Sigmoid colon (tissue), 7 donors: ENCODE data around the gene NFX1. TPM values are rescaled to one million over a fixed set of nuclear protein-coding genes. Genes with fewer than 3 reads are reported as not detected.
"Not testable (repeated sequence)": the region's sequence is repeated elsewhere in the genome, so short reads cannot be mapped to it uniquely, and the experiment has no call there.

Source experiments
- DNase-seq: peaks from one replicate; pipeline ENCODE4 v3.0.0-alpha.2; 2019
- H3K27ac ChIP-seq, 4 donors: fragments of 200-600 bp; sonication (generic); one replicate each; pipeline ENCODE4 v1.5.1; 2016 to 2019; ENCODE audit warnings: mild to moderate bottlenecking in 1 of 4
- H3K27me3 ChIP-seq, 3 donors: fragments of 200-600 bp; sonication (generic); one replicate each; pipeline ENCODE4 v1.5.1; 2019; ENCODE audit warnings: mild to moderate bottlenecking in 1 of 3
- H3K36me3 ChIP-seq, 4 donors: fragments of 200-600 bp; sonication (generic); one replicate each; pipeline ENCODE4 v1.5.1; 2016 to 2019
- H3K4me1 ChIP-seq, 4 donors: fragments of 200-600 bp; sonication (generic); one replicate each; pipeline ENCODE4 v1.5.1; 2017 to 2019
- H3K4me3 ChIP-seq, 4 donors: fragments of 200-600 bp; sonication (generic); one replicate each; pipeline ENCODE4 v1.5.1; 2017 to 2019; ENCODE audit warnings: mild to moderate bottlenecking in 2 of 4, moderate library complexity in 1 of 4
- H3K9me3 ChIP-seq, 4 donors: fragments of 200-600 bp in 3 of 4; sonication (generic) in 3 of 4; one replicate each; pipeline versions ENCODE4 v1.5.1 to v1.6.1; 2013 to 2019
- EP300 ChIP-seq, 4 donors: sonication (generic); formaldehyde crosslinking; IDR thresholded peaks; one replicate each; pipeline ENCODE4 v1.6.1; 2017; ENCODE audit warnings: antibody characterized with exemption in 4 of 4
- POLR2A ChIP-seq, 2 donors: fragments of 450-650 bp; IDR thresholded peaks; one replicate each; pipeline ENCODE4 v1.6.1; 2016; ENCODE audit warnings: antibody characterized with exemption in 2 of 2, mild to moderate bottlenecking in 2 of 2, moderate library complexity in 2 of 2
- POLR2AphosphoS5 ChIP-seq, 4 donors: sonication (generic); formaldehyde crosslinking; IDR thresholded peaks; one replicate each; pipeline ENCODE4 v1.6.1; 2017; ENCODE audit warnings: antibody characterized with exemption in 4 of 4
- WGBS, 2 donors: extraction: QIAGEN DNeasy Blood & Tissue Kit; methylation state at CpG; one replicate each; pipeline ENCODE4 v1.1.7; 2013; 5-methylcytosine and 5-hydroxymethylcytosine counted together
- intact Hi-C: fragments of 100-400 bp; cut with DNase I; formaldehyde crosslinking; loops from one replicate; pipeline ENCODE4 v1.15.1; 2023
- polyA plus RNA-seq, 3 donors: library from polyadenylated mRNA; stranded (reverse); fragments of 200-250 nt; gene quantifications; one replicate each; pipeline ENCODE4 v1.2.3, GENCODE V29; 2013
- total RNA-seq, 4 donors: library from RNA; depleted of rRNA; stranded (reverse); fragments of >200 nt; gene quantifications; one replicate each; pipeline ENCODE4 v1.1.0, GENCODE V29; 2016
- TF ChIP-seq, protein P1 (sequence below), 4 experiments: fragments of 450-650 bp in 3 of 4; fragments of 200-600 bp in 1 of 4; IDR thresholded peaks; one replicate each; pipeline ENCODE4 v1.5.1; 2016 to 2019; ENCODE audit warnings: antibody characterized with exemption in 4 of 4, mild to moderate bottlenecking in 3 of 4, moderate library complexity in 2 of 4
- donor health status: healthy with polysubstance abuse.
- donor health status: Bipolar disorder and iron deficiency.
- donor health status: healthy.

Gene NFX1
- total and polyA plus RNA-seq, 7 donors: 15.7 to 40.7 (median 34.3) TPM

GRCh38 chr9:33309903-33310302 is 19.6 kb downstream of the NFX1 start:
- Histone ChIP-seq H3K36me3 (peaks cover 39 to 100% (median 82%) of the 10 kb centered on the region in 4 donors), H3K27ac (no peak overlapping the region)
- intact Hi-C loops: no loop called here

DNA sequence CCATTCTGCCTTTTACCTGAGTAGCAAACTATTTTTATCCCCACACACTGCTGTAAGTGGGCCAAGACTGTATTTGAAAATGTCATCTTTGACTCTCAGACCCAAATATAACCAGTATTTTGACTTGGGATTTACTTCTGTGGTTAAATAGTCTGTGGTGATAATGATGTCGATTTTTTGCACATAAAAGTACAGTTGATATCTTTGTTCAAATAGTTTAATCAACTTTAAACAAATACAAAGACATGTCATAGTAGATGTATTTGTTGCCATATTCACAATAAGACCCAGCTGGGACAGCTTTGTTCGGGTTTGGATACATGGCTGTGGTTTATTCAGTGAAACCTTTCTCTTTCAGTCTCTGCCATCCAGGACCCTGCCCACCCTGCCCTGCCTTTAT is 20.4 kb downstream of the NFX1 start:
- no peak for DNase-seq
- Histone ChIP-seq H3K9me3 (no peaks in the 10 kb centered on the region), H3K4me3 (no peak overlapping the region), H3K4me1 (no peaks in the 10 kb centered on the region), H3K27me3 (no peaks in the 10 kb centered on the region), H3K36me3 (peaks cover 32 to 100% (median 73%) of the 10 kb centered on the region in 4 donors), H3K27ac (no peak overlapping the region)
- WGBS, 2 donors: 55 to 82% methylated on average over 2 of the region's 2 CpGs
- TF ChIP-seq POLR2AphosphoS5 (IDR thresholded peaks at IDR 0.05): no peak
- TF ChIP-seq EP300 (IDR thresholded peaks at IDR 0.05): no peak
- intact Hi-C loops: no loop called here

More at GRCh38 chr9:33309903-33310302, 19.6 kb downstream of the NFX1 start:
- WGBS, 2 donors: 88 to 91% methylated on average over 1 of the region's 1 CpG
- H3K4me3 ChIP-seq: no peak overlapping the region
- DNase-seq: no peak
- H3K9me3 ChIP-seq: no peaks in the 10 kb centered on the region
- no peaks in the 10 kb centered on the region for H3K27me3 ChIP-seq
- no peaks in the 10 kb centered on the region for H3K4me1 ChIP-seq
- no peak for TF ChIP-seq EP300 (IDR thresholded peaks at IDR 0.05)
- TF ChIP-seq, protein P1, sequence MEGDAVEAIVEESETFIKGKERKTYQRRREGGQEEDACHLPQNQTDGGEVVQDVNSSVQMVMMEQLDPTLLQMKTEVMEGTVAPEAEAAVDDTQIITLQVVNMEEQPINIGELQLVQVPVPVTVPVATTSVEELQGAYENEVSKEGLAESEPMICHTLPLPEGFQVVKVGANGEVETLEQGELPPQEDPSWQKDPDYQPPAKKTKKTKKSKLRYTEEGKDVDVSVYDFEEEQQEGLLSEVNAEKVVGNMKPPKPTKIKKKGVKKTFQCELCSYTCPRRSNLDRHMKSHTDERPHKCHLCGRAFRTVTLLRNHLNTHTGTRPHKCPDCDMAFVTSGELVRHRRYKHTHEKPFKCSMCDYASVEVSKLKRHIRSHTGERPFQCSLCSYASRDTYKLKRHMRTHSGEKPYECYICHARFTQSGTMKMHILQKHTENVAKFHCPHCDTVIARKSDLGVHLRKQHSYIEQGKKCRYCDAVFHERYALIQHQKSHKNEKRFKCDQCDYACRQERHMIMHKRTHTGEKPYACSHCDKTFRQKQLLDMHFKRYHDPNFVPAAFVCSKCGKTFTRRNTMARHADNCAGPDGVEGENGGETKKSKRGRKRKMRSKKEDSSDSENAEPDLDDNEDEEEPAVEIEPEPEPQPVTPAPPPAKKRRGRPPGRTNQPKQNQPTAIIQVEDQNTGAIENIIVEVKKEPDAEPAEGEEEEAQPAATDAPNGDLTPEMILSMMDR (IDR thresholded peaks at IDR 0.05): no peak
- no peak for TF ChIP-seq POLR2A (IDR thresholded peaks at IDR 0.05)
- TF ChIP-seq POLR2AphosphoS5 (IDR thresholded peaks at IDR 0.05): no peak

- TF ChIP-seq POLR2A (IDR thresholded peaks at IDR 0.05) (no peak), POLR2AphosphoS5 (IDR thresholded peaks at IDR 0.05) (no peak), EP300 (IDR thresholded peaks at IDR 0.05) (no peak)
- TF ChIP-seq, protein P1 (IDR thresholded peaks at IDR 0.05): no peak
- H3K27me3 ChIP-seq: no peaks in the 10 kb centered on the region
These were observed 21.6 kb downstream of the NFX1 start for GRCh38 chr9:33311953-33312352.

GRCh38 chr9:33315371-33315770 is 25.1 kb downstream of the NFX1 start:
- peaks cover 42 to 87% (median 50%) of the 10 kb centered on the region in 4 donors for H3K36me3 ChIP-seq
- no peak overlapping the region for H3K4me3 ChIP-seq
- peak overlapping the region in 1 of 4 donors; percentile 34 for H3K27ac ChIP-seq
- no peaks in the 10 kb centered on the region for H3K27me3 ChIP-seq
- H3K4me1 ChIP-seq: peaks cover 0 to 23% (median 9%) of the 10 kb centered on the region in 4 donors
- 82 to 85% methylated on average over 5 of the region's 5 CpGs for WGBS, 2 donors
- H3K9me3 ChIP-seq: no peaks in the 10 kb centered on the region
- TF ChIP-seq POLR2A (IDR thresholded peaks at IDR 0.05) (no peak), EP300 (IDR thresholded peaks at IDR 0.05) (no peak), POLR2AphosphoS5 (IDR thresholded peaks at IDR 0.05) (no peak)
- TF ChIP-seq, protein P1 (IDR thresholded peaks at IDR 0.05): no peak
- intact Hi-C loops: no loop called here
- no peak for DNase-seq

More at GRCh38 chr9:33311953-33312352, 21.6 kb downstream of the NFX1 start:
- no peaks in the 10 kb centered on the region for H3K9me3 ChIP-seq
- no peak for DNase-seq
- intact Hi-C loops: no loop called here
- H3K4me3 ChIP-seq: no peak overlapping the region
- no peaks in the 10 kb centered on the region for H3K4me1 ChIP-seq
- WGBS, 2 donors: 90% methylated on average over 2 of the region's 2 CpGs
- H3K36me3 ChIP-seq: peaks cover 32 to 98% (median 66%) of the 10 kb centered on the region in 4 donors
- H3K27ac ChIP-seq: no peak overlapping the region

DNA sequence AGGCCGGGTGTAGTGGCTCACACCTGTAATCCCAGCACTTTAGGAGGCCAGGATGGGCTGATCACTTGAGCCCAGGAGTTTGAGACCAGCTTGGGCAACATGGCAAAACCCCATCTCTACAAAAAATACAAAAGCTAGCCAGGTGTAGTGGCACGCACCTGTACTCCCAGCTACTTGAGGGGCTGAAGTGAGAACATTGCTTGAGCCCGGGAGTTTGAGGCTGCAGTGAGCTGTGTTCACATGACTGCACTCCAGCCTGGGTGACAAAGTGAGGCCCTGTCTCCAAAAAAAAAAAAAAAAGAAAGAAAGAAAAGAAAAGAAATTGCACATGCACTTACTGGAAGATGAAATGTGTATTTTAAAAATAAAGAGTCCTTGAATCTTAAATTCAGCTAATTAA is 26.8 kb downstream of the NFX1 start:
- WGBS, 2 donors: 93 to 96% methylated on average over 3 of the region's 3 CpGs
- H3K36me3 ChIP-seq: peaks cover 38 to 86% (median 44%) of the 10 kb centered on the region in 4 donors
- DNase-seq, H3K4me3 ChIP-seq, H3K9me3 ChIP-seq, H3K27ac ChIP-seq, H3K27me3 ChIP-seq, intact Hi-C loops: not testable (repeated sequence)
- peaks cover 0 to 37% (median 20%) of the 10 kb centered on the region in 4 donors for H3K4me1 ChIP-seq

- intact Hi-C loops: no loop called here
- H3K36me3 ChIP-seq: peaks cover 37 to 86% (median 44%) of the 10 kb centered on the region in 4 donors
These were observed 27.9 kb downstream of the NFX1 start for GRCh38 chr9:33318225-33318624.

More at GRCh38 chr9:33318225-33318624, 27.9 kb downstream of the NFX1 start:
- Histone ChIP-seq H3K9me3 (no peaks in the 10 kb centered on the region), H3K27me3 (no peaks in the 10 kb centered on the region), H3K4me3 (no peak overlapping the region), H3K4me1 (peaks cover 0 to 37% (median 20%) of the 10 kb centered on the region in 4 donors), H3K27ac (peak overlapping the region in 3 of 4 donors; percentile 9 to 83 (median 75))
- DNase-seq: no peak
- TF ChIP-seq POLR2AphosphoS5 (IDR thresholded peaks at IDR 0.05): no peak
- 93 to 96% methylated on average over 3 of the region's 3 CpGs for WGBS, 2 donors
